Fibroblast of skin of abdomen (primary cell): ENCODE results near the gene PPFIBP2.

Experiments
- DNase-seq: peaks from one replicate; pipeline ENCODE4 v3.0.0-alpha.2; 2013

The PPFIBP2 gene

GRCh38 chr11:7670641-7671040, 156.8 kb downstream of the PPFIBP2 start:
- no peak for DNase-seq

DNA sequence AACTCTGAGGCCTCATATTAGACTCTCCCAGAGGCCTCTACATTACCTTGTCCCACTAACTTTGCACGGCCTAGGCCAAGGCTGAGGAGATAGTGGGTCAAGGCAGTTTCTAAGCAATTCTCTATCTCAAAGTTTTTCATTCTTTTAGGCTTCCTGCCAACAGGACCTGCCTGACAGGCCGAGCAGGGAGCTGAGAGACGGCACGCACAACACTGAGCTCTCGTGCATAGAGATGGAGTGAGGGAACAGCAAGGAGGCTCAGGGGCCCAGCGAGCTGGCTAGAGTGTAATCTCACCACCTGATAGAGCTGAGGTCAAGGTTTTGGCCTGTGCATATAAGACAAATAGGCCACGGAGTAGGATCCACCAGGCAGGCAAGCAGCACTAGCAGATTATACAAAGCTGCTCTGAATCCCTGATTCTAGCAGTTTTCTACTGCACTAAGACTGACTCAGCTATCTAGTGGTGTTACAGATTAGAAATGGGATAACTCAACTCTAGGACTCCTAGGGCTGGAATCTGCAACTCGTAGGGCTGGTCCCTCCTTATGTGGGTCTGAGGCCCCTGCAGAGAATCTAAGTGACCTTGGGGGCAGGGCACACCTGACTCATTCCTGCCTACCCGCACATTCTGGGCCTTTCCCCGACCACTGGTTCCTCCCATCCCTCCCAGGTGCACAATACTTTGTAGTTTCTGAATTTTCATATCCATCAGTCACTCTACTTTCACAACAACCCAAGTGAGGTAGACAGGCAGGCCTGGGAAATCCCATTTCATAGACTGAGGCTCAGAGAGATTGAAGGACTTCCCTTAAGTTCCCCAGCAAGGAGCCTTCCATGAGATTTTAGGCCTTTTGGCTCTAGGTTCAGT, 157.8 kb downstream of the PPFIBP2 start:
- no peak for DNase-seq

DNA sequence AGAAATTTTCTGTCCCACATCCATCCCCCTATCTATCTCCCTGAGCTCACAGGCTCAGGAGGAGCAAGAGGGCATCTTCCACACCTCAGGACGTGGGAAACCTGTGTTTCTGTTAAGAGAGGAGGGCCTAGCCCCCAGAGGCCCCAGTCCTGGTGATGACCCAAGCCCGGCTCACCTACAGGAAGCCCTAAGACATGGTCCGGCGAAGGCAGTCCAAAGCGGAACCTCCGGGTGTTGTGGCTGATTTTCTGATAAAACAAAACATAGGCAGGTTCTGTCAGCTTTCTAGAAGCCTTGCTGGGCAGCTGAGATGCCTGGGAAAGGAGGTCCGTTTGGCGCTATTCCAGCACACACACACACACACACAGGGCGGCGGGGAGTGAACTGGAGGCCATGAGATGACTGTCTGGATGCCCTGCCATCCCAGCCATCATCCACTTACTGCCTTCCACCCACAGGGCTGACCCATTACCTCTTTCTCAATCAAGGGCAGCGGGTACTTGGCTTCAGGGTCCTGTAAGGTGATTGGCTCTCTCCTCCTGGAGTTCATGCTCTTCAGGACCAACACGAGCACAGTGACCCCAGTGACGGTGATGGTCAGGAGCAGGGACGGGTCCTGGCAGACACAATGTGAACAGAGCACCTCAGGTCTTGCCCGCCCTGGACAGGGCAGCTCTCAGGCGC, 158.6 kb downstream of the PPFIBP2 start:
- no peak for DNase-seq

- DNase-seq: peak; percentile 50
Observed at GRCh38 chr11:7672960-7673723, 159.3 kb downstream of the PPFIBP2 start, which contains the start of gene CYB5R2. Gene CYB5R2, minus strand, starts transcription at chr11:7673500. Its CDS starts 675 bp downstream, at chr11:7672825.

GRCh38 chr11:7673724-7674434, 160.1 kb downstream of the PPFIBP2 start:
- DNase-seq: peak; percentile 38

GRCh38 chr11:7675631-7676030, 161.8 kb downstream of the PPFIBP2 start:
- DNase-seq: no peak

GRCh38 chr11:7677071-7677470, 163.3 kb downstream of the PPFIBP2 start:
- peak; percentile 12 for DNase-seq

DNA sequence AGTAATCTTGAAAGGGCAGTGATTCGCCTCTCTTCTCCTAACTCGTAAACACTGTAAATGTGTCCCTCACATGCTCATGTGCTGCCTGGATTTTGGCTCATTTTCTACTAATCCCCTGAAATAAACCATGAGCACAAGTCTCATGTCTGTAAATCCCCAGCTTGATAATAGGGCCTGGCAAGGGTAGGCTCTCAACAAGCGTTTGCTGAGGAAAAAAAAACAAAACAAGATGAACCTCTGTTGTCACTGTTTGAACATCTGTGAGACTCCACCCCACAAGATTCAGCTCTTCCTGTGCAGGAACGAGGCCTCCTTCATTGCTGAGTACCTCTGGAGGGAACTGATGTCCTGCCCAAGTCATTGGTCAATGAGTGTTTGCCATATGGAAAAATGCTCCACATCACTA, 164.0 kb downstream of the PPFIBP2 start:
- DNase-seq: peak; percentile 8

- no peak for DNase-seq
Observed at GRCh38 chr11:7683571-7683970, 169.8 kb downstream of the PPFIBP2 start.

- DNase-seq: no peak
Observed at GRCh38 chr11:7686761-7687160, 173.0 kb downstream of the PPFIBP2 start.

GRCh38 chr11:7687386-7687785, 173.6 kb downstream of the PPFIBP2 start:
- DNase-seq: no peak

GRCh38 chr11:7688238-7688826, 174.5 kb downstream of the PPFIBP2 start:
- peak; percentile 34 for DNase-seq

DNA sequence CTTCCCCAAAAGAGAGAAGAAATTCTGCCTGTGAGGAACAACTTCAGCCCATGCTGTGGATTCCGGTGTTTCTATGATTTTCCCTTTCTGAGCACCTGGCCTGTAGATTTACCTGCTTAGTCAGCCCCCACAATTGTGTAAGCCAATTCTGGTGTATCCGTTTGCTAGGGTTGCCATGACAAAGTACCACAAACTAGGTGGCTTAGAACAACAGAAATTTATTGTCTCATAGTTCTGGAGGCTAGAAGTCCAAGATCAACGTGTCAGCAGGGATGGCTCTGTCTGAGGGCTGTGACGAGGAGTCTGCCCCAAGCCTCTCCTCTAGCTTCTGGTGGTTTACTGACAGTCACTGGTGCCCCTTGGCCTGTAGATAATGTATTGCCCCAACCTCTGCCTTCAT, 175.4 kb downstream of the PPFIBP2 start:
- DNase-seq: no peak

- no peak for DNase-seq
Observed at GRCh38 chr11:7690648-7691047, 176.8 kb downstream of the PPFIBP2 start.

DNA sequence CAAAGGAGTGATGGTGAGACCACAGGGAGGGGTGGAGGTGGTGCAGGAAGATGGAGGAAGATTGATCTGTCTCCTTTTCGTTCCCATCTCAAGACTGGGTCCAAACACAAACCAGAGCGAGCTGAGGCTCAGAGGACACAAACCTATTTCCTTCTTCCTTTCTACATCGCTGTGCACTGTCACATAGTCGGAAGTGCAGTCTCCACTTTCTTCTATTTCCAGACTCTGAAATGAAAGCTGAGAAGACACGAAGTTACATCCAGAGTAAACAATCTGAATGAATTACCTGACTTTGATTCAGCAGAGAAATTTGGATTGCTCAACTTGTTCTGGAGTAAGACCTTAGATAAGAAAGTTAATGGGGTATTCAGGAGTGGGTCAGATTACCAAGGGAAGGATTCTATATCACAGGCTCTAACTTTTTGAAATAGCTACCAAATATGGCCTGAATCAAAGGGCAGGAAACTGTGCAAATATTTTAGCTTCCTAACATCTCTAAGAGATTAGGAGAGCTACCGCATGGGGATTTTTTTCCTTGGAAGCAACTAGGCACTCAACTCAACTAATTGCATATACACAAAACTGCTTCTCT, 178.1 kb downstream of the PPFIBP2 start:
- DNase-seq: peak; percentile 38

DNA sequence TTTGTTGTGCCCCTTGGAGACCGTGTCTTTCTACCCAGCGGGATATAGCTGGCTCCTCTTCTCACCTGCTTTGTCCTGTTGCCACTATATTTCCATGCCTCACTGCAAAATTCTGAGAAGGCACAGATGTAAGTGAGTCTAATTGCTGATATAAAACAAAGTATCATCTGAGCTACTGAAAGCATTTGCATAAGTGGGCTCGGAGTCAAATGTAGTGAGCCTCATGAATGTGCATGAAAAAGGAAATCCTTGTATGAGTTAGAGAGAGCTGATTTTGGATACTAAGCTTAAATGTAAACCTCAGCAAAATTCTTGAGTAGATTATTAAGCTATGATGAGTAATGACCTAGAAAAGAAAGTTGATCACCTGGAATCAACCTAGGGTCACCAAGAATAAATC, 178.6 kb downstream of the PPFIBP2 start:
- no peak for DNase-seq

GRCh38 chr11:7694235-7694634, 180.4 kb downstream of the PPFIBP2 start:
- DNase-seq: no peak

- DNase-seq: no peak
Observed at GRCh38 chr11:7696424-7696823, 182.6 kb downstream of the PPFIBP2 start.
